Measurements from ENCODE around the gene IZUMO2.

IZUMO2 gene

DNA sequence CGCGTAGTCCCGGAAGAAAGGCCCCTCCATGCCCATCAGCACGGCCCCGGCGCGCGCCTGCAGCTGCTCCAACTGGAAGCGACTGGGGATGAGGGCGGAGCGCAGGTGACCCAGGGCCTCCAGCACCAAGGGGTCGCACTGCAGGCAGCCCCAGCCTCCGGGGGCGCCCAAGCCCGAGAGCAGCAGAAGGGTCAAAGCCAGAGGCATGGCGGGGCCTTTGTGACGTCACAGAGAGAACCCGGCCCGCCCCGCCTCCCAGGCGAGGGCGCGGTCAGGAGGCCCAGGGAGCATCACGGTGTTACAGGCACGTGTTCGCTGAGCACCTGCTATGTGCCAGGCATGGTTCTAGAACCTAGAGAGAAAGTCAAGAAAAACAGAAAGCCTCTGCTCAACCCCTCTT is at the start of gene IZUMO2:
TSS of gene IZUMO2 (minus strand) at position 294 of the 400 bp plus-strand sequence. CDS start at position 207, 87 bp downstream.
- H3K36me3 ChIP-seq, result no peaks in the 10 kb centered on the region
- H3K4me1 ChIP-seq (ENCODE audit: control insufficient read depth in 1 of 2, insufficient read depth in 1 of 2, low read depth in 1 of 2, low read length in 1 of 2), result no peaks in the 10 kb centered on the region
- H3K4me3 ChIP-seq (ENCODE audit: low read depth in 1 of 2, low read length in 1 of 2), result no peak within 1 kb of the TSS
- peaks cover 16% of the 10 kb centered on the region for H3K27me3 ChIP-seq
- no peak for TF ChIP-seq CTCF (IDR thresholded peaks at IDR 0.05)
- H3K9me3 ChIP-seq, result no peaks in the 10 kb centered on the region
- no peak within 1 kb of the TSS for H3K27ac ChIP-seq

DNA sequence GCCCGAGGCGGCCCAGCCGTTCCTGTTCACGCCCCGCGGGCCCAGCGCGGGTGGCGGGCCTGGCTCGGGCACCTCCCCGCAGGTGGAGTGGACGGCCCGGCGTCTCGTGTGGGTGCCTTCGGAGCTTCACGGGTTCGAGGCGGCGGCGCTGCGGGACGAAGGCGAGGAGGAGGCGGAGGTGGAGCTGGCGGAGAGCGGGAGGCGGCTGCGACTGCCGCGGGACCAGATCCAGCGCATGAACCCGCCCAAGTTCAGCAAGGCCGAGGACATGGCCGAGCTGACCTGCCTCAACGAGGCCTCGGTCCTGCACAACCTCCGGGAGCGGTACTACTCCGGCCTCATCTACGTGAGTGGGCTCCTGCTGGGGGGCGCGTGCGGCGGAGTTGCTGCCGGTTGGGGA is 47.3 kb upstream of the IZUMO2 start:
- Histone ChIP-seq H3K27ac (no peak overlapping the region), H3K9me3 (no peaks in the 10 kb centered on the region)

DNA sequence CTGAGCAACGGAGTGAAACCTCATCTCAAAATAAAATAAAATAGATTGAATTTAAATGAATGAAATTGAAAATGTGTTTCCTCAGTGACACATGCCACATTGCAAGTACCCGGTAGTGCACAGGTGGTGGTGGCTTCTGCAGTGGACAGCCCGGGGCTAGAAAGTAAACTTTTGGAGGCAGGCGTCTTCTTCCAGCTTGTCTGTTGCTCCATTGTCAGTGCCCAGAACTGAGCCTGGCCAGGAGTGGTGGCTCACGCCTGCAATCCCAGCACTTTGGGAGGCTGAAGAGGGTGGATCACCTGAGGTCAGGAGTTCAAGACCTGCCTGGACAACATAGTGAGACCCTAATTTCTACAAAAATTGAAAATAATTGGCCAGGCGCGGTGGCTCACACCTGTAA is 46.0 kb upstream of the IZUMO2 start:
- peaks cover 38% of the 10 kb centered on the region for H3K27me3 ChIP-seq
- H3K27ac ChIP-seq, result no peak overlapping the region
- TF ChIP-seq CTCF (IDR thresholded peaks at IDR 0.05), result no peak
- H3K36me3 ChIP-seq, result no peaks in the 10 kb centered on the region
- no peak overlapping the region for H3K4me3 ChIP-seq (ENCODE audit: low read depth in 1 of 2, low read length in 1 of 2)
- no peaks in the 10 kb centered on the region for H3K9me3 ChIP-seq
- H3K4me1 ChIP-seq (ENCODE audit: control insufficient read depth in 1 of 2, insufficient read depth in 1 of 2, low read depth in 1 of 2, low read length in 1 of 2), result no peaks in the 10 kb centered on the region

More for the DNA sequence above, 47.3 kb upstream of the IZUMO2 start:
- Histone ChIP-seq H3K36me3 (no peaks in the 10 kb centered on the region), H3K4me1 (ENCODE audit: control insufficient read depth in 1 of 2, insufficient read depth in 1 of 2, low read depth in 1 of 2, low read length in 1 of 2) (no peaks in the 10 kb centered on the region), H3K27me3 (peaks cover 38% of the 10 kb centered on the region), H3K4me3 (ENCODE audit: low read depth in 1 of 2, low read length in 1 of 2) (no peak overlapping the region)
- no peak for TF ChIP-seq CTCF (IDR thresholded peaks at IDR 0.05)

GRCh38 chr19:50207730-50208129 is 44.6 kb upstream of the IZUMO2 start:
- TF ChIP-seq CTCF (IDR thresholded peaks at IDR 0.05), result no peak
- no peaks in the 10 kb centered on the region for H3K9me3 ChIP-seq
- H3K27ac ChIP-seq, result no peak overlapping the region
- H3K4me1 ChIP-seq (ENCODE audit: control insufficient read depth in 1 of 2, insufficient read depth in 1 of 2, low read depth in 1 of 2, low read length in 1 of 2), result no peaks in the 10 kb centered on the region
- no peak overlapping the region for H3K4me3 ChIP-seq (ENCODE audit: low read depth in 1 of 2, low read length in 1 of 2)
- H3K36me3 ChIP-seq, result no peaks in the 10 kb centered on the region
- H3K27me3 ChIP-seq, result peaks cover 49% of the 10 kb centered on the region

DNA sequence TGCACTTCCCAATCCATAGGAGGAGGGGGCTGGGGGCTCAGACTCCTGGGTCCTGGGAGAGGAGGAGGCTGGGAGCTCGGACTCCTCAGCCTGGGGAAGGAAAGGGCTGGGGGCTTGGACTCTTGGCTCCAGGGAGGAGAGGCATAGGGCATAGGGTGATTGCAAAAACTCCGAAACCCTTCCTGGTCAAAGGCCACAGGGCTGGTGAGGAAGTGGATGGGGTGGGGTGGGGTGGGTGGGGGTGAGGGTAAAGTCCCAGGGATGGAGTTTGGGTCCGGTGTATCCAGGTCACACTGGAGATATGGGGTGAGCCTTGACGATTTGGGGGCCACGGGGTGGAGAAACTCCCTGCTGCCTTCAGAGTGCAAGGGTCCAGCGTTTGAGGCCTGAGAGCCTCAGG is 43.1 kb upstream of the IZUMO2 start:
- no peak overlapping the region for H3K27ac ChIP-seq
- H3K27me3 ChIP-seq, result peaks cover 64% of the 10 kb centered on the region
- H3K9me3 ChIP-seq, result no peaks in the 10 kb centered on the region
- H3K4me1 ChIP-seq (ENCODE audit: control insufficient read depth in 1 of 2, insufficient read depth in 1 of 2, low read depth in 1 of 2, low read length in 1 of 2), result no peaks in the 10 kb centered on the region
- TF ChIP-seq CTCF (IDR thresholded peaks at IDR 0.05), result no peak
- no peak overlapping the region for H3K4me3 ChIP-seq (ENCODE audit: low read depth in 1 of 2, low read length in 1 of 2)
- H3K36me3 ChIP-seq, result no peaks in the 10 kb centered on the region

- Histone ChIP-seq H3K27ac (no peak overlapping the region), H3K27me3 (peaks cover 69% of the 10 kb centered on the region), H3K4me3 (ENCODE audit: low read depth in 1 of 2, low read length in 1 of 2) (no peak overlapping the region), H3K4me1 (ENCODE audit: control insufficient read depth in 1 of 2, insufficient read depth in 1 of 2, low read depth in 1 of 2, low read length in 1 of 2) (no peaks in the 10 kb centered on the region), H3K9me3 (no peaks in the 10 kb centered on the region), H3K36me3 (no peaks in the 10 kb centered on the region)
- no peak for TF ChIP-seq CTCF (IDR thresholded peaks at IDR 0.05)
Measured at GRCh38 chr19:50205681-50206138, 42.6 kb upstream of the IZUMO2 start.
